ENCODE data around the gene CAAP1.
A peak's percentile ranks its signal among the peaks of the same experiment; 100 is the strongest.
"Not testable (repeated sequence)": the region's sequence is repeated elsewhere in the genome, so short reads cannot be mapped to it uniquely, and the experiment has no call there.

Gene CAAP1, protein sequence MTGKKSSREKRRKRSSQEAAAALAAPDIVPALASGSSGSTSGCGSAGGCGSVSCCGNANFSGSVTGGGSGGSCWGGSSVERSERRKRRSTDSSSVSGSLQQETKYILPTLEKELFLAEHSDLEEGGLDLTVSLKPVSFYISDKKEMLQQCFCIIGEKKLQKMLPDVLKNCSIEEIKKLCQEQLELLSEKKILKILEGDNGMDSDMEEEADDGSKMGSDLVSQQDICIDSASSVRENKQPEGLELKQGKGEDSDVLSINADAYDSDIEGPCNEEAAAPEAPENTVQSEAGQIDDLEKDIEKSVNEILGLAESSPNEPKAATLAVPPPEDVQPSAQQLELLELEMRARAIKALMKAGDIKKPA

GRCh38 chr9:26892251-26893029 is at the start of gene CAAP1:
TSS of gene CAAP1 (minus strand) at chr9:26892802. CDS start at chr9:26892715, 87 bp downstream.
- peak; percentile 90 for DNase-seq (ENCODE audit: low spot score)

DNA sequence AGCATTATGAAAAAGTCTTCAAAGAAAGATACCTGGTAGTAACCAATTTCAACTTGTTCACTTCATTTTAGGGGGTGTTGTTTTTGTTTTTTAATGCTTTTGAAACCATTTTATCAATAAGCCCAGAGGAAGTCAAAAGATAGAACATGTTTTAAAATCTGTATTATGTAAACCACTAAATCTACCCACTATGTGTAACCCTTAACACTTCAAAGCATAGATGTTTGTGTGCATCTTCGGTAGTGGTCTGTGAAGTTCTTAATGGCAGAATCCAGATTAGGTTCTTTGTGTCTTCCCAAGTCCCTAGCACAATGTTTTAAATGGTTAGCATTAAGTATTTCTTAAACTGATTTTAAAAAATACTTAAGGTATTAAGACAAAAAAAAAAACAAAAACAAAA is 48.2 kb upstream of the CAAP1 start:
- no peak for DNase-seq (ENCODE audit: low spot score)

DNA sequence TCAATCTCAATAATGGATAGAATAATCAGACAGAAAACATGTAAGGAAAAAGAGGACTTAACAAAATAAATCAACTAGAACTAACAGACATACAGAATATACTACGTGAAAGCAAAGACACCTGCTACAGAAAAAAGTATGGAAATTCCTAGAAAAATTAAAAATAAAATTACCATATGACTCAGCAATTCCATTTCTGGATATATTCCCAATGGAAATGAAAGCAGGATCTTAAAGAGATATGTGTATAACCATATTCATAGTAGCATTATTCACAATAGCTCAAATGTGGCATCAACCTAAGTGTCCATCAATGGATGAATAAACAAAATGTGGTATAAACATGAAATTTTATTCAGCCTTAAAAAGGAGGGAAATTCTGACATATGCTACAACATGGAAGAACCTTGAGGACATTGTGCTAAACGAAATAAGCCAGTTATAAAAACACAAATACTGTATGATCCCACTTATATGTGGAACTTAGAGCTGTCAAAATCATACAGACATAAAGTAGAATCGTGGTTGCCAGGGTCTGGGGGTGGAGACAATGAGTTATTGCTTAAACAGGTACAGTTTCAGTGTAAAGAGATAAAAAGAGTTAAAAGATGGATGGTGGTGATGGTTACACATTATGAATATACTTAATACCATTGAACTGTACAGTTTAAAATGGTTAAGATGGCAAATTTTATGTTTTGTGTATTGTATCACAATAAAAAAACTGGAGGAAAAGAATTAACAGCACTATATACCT is 47.5 kb upstream of the CAAP1 start:
- DNase-seq (ENCODE audit: low spot score) = no peak

DNA sequence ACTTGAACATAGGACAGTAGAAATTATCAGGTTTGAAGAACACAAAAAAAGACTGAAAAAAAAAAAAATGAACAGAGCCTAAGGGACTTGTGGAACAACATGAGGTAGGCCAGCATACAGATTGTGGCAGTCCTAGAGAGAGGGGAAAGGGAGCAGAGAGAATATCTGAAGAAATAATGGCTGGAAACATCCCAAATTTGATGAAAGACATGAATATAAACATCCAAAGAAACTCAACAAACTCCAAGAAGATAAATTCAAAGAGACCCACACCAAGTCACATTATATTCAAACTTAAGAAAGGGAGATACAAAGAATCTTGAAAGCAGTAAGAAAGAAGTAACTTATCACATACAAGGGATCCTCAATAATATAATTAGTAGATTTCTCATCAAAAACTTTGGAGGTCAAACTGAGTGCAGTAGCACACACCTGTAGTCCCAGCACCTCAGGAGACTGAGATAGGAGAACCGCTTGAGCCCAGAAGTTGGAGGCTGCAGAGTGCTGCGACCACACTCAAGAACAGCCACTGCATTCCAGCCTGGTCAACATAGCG is 45.3 kb upstream of the CAAP1 start:
- no peak for DNase-seq (ENCODE audit: low spot score)

GRCh38 chr9:26935847-26936246 is 43.2 kb upstream of the CAAP1 start:
- no peak for DNase-seq (ENCODE audit: low spot score)

DNA sequence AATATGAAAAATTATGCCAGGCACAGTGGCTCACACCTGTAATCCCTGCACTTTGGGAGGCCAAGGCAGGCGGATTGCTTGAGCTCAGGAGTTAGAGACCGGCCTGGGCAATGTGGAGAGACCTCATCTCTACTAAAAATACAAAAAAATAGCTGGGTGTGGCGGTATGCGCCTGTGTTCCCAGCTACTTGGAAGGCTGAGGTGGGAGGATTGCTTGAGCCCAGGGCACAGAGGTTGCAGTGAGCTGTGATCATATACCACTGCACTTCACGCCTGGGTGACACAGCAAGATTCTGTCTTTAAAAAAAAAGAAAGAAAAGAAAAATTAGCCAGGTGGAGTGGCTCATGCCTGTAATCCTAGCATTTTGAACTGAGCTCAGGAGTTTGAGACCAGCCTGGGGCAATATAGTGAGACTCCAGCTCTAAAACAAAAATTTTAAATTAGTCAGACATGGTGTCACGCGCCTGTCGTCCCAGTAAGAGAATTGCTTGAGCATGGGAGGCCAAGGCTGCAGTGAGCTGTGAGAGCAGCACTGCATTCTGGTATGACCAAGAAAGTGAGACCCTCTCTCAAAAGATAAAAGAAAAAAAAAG is 36.4 kb upstream of the CAAP1 start:
- no peak for DNase-seq (ENCODE audit: low spot score)

DNA sequence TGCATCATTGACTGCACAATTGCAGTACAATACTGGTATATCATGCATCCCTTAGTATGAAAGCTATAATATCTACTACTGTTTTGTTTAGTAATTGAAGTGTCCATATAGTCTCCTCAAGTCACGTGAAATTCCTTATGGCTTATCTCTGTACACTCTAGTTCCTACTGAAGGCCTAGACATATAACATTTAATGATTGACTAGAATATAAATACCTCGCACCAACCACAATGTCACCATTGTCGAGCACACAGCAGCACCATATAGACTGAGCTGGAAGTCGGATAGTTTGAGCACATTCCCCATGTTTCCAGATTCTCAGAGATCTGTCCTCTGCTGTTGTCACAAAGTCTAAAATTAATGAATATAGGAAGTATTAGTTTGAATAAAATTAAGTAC is 33.0 kb upstream of the CAAP1 start:
- DNase-seq (ENCODE audit: low spot score) = no peak

- no peak for DNase-seq (ENCODE audit: low spot score)
Observed at GRCh38 chr9:26919698-26920097, 27.1 kb upstream of the CAAP1 start.

- no peak for DNase-seq (ENCODE audit: low spot score)
Observed at GRCh38 chr9:26913138-26913668, 20.6 kb upstream of the CAAP1 start.

GRCh38 chr9:26904671-26905070 is 12.1 kb upstream of the CAAP1 start:
- no peak for DNase-seq (ENCODE audit: low spot score)

DNA sequence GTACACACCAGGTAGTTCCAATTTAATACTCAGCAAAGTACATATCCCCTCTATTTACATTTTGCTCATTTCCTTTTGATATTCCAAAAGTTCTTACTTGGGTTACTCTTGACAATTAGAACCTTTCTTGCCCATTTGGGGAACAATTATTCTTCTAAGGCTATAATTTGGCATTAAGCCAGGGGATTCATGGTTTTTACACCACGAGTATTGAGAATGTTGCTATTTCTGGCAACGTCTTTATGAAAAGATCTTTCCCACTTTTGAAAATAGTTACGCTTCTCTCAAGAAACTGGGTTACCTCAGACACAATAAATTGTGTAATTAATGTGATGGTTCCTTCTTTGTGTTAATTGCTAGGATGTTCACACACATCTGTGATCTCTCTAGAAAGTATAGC is 11.5 kb upstream of the CAAP1 start:
- peak; percentile 17 for DNase-seq (ENCODE audit: low spot score)

DNA sequence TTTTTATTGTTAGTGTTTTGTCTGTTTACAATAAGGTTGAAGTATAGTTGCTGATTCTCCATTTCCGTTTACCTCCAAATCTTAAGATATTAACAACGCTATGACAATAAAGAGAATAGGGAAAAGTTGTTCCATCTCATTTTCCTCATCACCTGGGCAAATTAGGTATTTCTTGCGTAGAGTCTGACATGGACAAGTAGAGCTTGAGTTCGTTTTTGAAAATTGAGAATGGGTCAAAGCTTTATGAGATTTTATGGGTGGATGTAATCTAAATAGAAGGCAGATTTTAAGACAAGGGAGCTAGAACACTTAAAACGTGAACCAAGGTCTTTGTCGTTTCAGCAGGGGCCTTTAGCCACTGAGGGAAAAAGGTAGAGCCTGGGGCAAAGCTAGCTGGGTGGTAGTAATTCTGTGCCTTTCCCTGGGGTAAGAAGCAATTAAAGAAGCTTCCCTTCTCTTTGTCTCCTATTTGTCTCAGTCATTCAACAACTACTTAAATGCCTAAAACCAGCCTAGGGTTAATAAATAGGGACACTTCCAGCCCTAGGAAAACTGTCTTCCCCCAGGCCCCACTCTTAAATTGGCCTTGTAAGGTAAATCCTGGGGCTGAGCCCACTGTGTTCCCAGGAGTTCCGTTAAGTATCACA is 551 bp upstream of the CAAP1 start:
- no peak for DNase-seq (ENCODE audit: low spot score)

DNA sequence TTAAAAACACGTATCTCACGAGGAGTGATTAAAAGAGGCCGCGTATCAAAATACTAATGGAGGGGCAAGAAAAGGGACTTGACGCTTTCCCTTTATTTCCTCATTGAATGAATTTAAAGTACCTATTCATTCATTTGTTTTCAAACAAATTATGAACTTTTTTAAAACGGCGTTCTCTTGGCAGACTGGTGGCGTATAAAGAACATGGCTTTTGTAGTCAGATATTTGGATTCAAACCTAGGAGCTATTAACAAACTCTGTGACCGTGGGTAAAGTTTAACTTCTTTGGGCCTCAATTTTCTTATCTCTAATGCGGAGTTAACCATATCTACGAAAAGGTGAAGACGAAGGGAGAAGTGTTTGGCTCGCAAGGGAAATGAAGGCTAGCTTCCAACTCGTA is 876 bp downstream of the CAAP1 start:
- DNase-seq (ENCODE audit: low spot score) = peak; percentile 20

- no peak for DNase-seq (ENCODE audit: low spot score)
Observed at GRCh38 chr9:26888271-26888670, 4.3 kb downstream of the CAAP1 start.

DNA sequence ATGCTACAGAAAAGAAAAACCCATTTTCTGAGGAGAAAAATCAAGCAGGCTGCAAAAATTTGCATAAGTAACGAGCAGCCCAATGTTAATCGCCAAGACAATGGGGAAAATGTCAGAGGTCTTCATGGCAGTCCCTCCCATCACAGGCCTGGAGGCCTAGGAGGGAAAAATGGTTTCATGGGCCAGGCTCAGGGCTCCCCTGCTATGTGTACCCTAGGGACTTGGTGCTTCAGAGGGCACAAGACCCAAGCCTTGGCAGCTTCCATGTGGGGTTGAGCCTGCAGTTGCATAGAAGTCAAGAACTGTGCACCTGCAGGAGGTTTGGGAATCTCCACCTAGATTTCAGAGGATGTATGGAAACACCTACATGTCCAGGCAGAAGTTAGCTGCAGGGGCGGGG is 10.4 kb downstream of the CAAP1 start:
- DNase-seq (ENCODE audit: low spot score) = no peak

DNA sequence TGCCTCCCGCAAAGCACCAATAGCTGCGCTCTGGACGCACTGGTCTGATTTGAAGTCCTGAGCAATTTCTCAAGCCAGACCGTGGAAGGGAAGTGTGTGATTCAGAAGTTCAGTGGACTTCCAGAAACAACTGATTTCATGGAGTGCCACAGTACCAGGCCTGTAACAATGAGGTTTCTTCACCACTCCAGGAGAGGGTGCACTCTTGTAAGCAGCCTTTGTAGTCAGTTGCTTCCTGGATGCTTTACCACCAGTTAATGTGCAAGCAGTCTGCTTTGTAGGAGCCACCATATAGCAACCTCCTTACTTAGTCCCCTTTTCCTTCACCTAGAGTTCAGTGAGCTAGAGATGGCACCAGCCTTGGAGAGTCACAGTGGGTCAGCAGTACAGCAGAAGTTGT is 12.3 kb downstream of the CAAP1 start:
- no peak for DNase-seq (ENCODE audit: low spot score)

DNA sequence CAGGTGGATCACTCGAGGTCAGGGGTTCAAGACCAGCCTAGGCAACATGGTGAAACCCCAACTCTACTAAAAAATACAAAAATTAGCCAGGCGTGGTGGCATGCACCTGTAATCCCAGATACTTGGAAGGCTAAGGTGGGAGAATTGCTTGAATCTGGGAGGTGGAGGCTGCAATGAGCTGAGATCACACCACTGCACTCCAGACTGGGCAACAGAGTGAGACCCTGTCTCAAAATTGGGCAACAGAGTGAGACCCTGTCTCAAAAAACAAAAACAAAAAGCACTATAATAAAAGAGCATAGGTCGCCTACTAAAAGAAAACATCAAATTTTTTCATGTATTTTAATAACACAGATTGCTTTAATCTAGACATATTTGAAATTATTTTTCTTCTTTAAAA is 17.4 kb downstream of the CAAP1 start:
- not testable (repeated sequence) for DNase-seq (ENCODE audit: low spot score)

DNA sequence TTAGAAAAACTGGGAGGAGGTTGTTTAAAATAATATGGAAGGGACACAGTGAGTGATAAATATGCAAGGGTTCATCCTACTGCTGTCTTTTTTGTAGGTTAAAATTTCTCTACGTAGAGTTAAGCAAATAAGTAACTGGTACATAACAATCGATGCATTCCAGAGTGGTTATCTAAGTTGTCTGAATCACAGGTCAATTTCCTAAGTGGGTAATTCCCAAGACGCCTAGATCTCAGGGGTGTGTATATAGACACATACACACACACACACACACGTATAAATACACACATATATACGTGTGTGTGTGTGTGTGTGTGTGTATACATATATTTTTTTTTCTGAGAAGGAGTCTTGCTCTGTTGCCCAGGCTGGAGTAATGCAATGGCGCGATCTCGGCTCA is 22.3 kb downstream of the CAAP1 start:
- no peak for DNase-seq (ENCODE audit: low spot score)

- no peak for DNase-seq (ENCODE audit: low spot score)
Observed at GRCh38 chr9:26863074-26863473, 29.5 kb downstream of the CAAP1 start.

DNA sequence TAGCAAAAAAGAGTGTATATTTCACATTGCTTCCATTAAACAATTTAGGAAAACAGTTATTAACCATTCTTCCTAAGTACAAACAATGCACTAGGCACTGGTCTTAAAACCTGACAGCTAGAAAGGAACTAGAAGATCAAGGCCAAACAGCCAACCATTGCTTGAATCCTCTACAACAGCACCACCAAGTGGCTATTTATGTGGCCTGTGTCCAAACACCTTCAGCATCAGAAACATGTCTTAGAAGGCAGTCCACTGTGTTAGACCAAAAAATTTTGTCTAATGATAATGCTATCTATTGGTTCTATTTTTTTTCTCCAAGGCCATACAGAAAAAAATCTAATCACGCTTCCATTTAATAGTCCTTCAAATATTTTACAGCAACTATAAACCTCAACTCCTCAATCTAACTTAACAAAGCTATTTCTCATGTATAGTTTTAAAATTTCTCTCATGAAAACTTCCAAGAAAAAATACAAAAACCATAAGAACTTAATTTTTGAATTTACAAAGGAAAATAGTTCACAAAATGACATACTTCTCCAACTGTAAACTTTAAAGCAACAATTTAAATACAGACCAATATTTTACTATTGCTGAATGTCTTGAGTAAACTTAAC is 36.1 kb downstream of the CAAP1 start:
- DNase-seq (ENCODE audit: low spot score) = peak; percentile 55

DNA sequence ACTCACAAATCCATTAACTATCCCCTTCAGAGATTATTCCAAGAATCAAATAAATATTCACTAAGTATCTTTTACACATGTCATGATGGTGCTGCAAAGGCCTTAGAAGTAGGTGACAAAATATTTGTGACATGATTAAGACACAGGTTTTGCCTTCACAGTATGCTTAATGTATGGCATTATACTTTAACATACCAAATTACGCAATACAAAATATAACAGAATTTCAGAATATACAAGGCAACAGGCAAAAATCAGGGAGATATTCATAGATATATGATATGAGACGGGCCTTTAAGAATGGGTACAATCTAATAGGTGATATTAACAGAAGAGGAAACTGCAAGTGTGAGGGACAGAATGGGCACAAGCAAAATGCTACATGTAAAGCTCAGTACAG is 41.6 kb downstream of the CAAP1 start:
- DNase-seq (ENCODE audit: low spot score) = no peak

Measured in hematopoietic multipotent progenitor cell treated with erythropoietin and hydrocortisone succinate and interleukin-3 and kit ligand, for 15 days (in vitro differentiated cells).